SK-N-SH treated with all-trans-retinoic acid at 6 μM for 48 hours (cell line): ENCODE measurements around the gene CCT3.
A peak's percentile ranks its signal among the peaks of the same experiment; 100 is the strongest.

Experiments used
- ATAC-seq: fragments of 200-7000 bp; cut with Tn5 transposase; 3 replicates; pipeline ENCODE4 v1.9.1; 2020; ENCODE audit warnings: mild to moderate bottlenecking, moderate library complexity
- ARNTL ChIP-seq: fragments of 450-650 bp; formaldehyde crosslinking; IDR thresholded peaks from 2 replicates; pipeline ENCODE4 v1.5.0; 2020; ENCODE audit warnings: low read depth, mild to moderate bottlenecking, moderate library complexity, borderline replicate concordance
- BACH2 ChIP-seq: fragments of 250-450 bp; sonication (Bioruptor Pico); IDR thresholded peaks from 2 replicates; pipeline ENCODE4 v1.9.0; 2021; ENCODE audit warnings: mild to moderate bottlenecking, borderline replicate concordance
- CSDC2 ChIP-seq: fragments of 250-450 bp; sonication (Bioruptor Pico); IDR thresholded peaks from 2 replicates; pipeline ENCODE4 v1.5.0; 2020; ENCODE audit warnings: mild to moderate bottlenecking, moderate library complexity
- ESRRG ChIP-seq: fragments of 250-450 bp; sonication (Bioruptor Pico); IDR thresholded peaks from 2 replicates; pipeline ENCODE4 v1.6.1; 2021; ENCODE audit warnings: mild to moderate bottlenecking
- GLIS3 ChIP-seq: fragments of 250-450 bp; sonication (Bioruptor Pico); IDR thresholded peaks from 2 replicates; pipeline ENCODE4 v1.5.0; 2020; ENCODE audit warnings: mild to moderate bottlenecking, moderate library complexity
- ISL1 ChIP-seq: fragments of 250-450 bp; sonication (Bioruptor Pico); IDR thresholded peaks from 2 replicates; pipeline ENCODE4 v2.1.2; 2022; ENCODE audit warnings: mild to moderate bottlenecking, moderate library complexity
- OSR1 ChIP-seq: fragments of 250-450 bp; sonication (Bioruptor Pico); IDR thresholded peaks from 2 replicates; pipeline ENCODE4 v1.8.0; 2022; ENCODE audit warnings: moderate library complexity, mild to moderate bottlenecking, inconsistent platforms
- PPARA ChIP-seq: fragments of 250-450 bp; sonication (Bioruptor Pico); IDR thresholded peaks from 2 replicates; pipeline ENCODE4 v1.5.0; 2020; ENCODE audit warnings: mild to moderate bottlenecking, borderline replicate concordance
- RARB ChIP-seq: fragments of 250-450 bp; sonication (Bioruptor Pico); IDR thresholded peaks from 2 replicates; pipeline ENCODE4 v1.8.0; 2021; ENCODE audit warnings: mild to moderate bottlenecking, moderate library complexity
- SNAI2 ChIP-seq: fragments of 250-450 bp; sonication (Bioruptor Pico); IDR thresholded peaks from 2 replicates; pipeline ENCODE4 v1.5.0; 2020; ENCODE audit warnings: mild to moderate bottlenecking, moderate library complexity
- TCF4 ChIP-seq: fragments of 250-450 bp; sonication (Bioruptor Pico); IDR thresholded peaks from 2 replicates; pipeline ENCODE4 v1.8.0; 2021; ENCODE audit warnings: mild to moderate bottlenecking, moderate library complexity, borderline replicate concordance
- TOX ChIP-seq: fragments of 250-450 bp; sonication (Bioruptor Pico); IDR thresholded peaks from 2 replicates; pipeline ENCODE4 v1.8.0; 2021; ENCODE audit warnings: mild to moderate bottlenecking, moderate library complexity, borderline replicate concordance
- ZC3H10 ChIP-seq: fragments of 250-450 bp; sonication (Bioruptor Pico); IDR thresholded peaks from 2 replicates; pipeline ENCODE4 v1.5.1; 2021; ENCODE audit warnings: mild to moderate bottlenecking, moderate library complexity
- ZFP3 ChIP-seq: fragments of 250-450 bp; sonication (Bioruptor Pico); IDR thresholded peaks from 2 replicates; pipeline ENCODE4 v1.5.0; 2020; ENCODE audit warnings: mild to moderate bottlenecking, moderate library complexity
- ZNF565 ChIP-seq: fragments of 450-650 bp; formaldehyde crosslinking; conservative IDR thresholded peaks from 2 replicates; pipeline ENCODE4 v1.5.0; 2020; ENCODE audit warnings: low read depth, mild to moderate bottlenecking, moderate library complexity
- ZNF70 ChIP-seq: fragments of 450-650 bp; formaldehyde crosslinking; IDR thresholded peaks from 2 replicates; pipeline ENCODE4 v1.5.0; 2020; ENCODE audit warnings: mild to moderate bottlenecking, moderate library complexity
- ZNF8 ChIP-seq: fragments of 450-650 bp; formaldehyde crosslinking; IDR thresholded peaks from 2 replicates; pipeline ENCODE4 v1.5.0; 2020; ENCODE audit warnings: mild to moderate bottlenecking, moderate library complexity
- TF ChIP-seq, protein P1 (sequence below): fragments of 250-450 bp; sonication (Bioruptor Pico); IDR thresholded peaks from 2 replicates; pipeline ENCODE4 v1.5.1; 2021; ENCODE audit warnings: mild to moderate bottlenecking, moderate library complexity
- TF ChIP-seq, protein P2 (sequence below): fragments of 250-450 bp; sonication (Bioruptor Pico); IDR thresholded peaks from 2 replicates; pipeline ENCODE4 v1.8.0; 2020; ENCODE audit warnings: mild to moderate bottlenecking, moderate library complexity, borderline replicate concordance
- TF ChIP-seq, protein P3 (sequence below): fragments of 250-450 bp; sonication (Bioruptor Pico); IDR thresholded peaks from 2 replicates; pipeline ENCODE4 v1.8.0; 2021; ENCODE audit warnings: low read depth, mild to moderate bottlenecking, moderate library complexity, borderline replicate concordance
- TF ChIP-seq, protein P4 (sequence below): fragments of 250-450 bp; sonication (Bioruptor Pico); IDR thresholded peaks from 2 replicates; pipeline ENCODE4 v1.5.0; 2020; ENCODE audit warnings: mild to moderate bottlenecking, moderate library complexity

CCT3 gene

DNA sequence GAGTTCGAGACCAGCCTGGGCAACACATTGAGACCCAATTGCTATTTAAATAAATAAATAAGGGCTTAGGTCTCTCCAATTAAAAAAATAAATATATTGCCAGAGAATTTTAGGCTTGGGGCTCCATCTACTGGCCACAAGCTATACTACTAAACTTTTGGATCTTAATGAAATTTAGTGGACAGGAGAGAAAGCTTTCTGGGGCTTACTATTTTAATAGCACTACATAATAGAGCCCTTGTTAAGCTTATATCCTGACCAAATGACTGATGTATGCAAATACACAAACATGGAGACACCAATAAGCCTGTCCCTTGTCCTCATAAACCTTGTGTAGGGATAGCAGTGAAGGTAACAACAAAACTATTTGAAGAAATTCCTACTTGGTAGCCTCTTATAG is 18.4 kb downstream of the CCT3 start:
- peak; percentile 56 for ATAC-seq
- TF ChIP-seq ARNTL (CRISPR knock-in tag), result no peak
- TF ChIP-seq GLIS3 (CRISPR knock-in tag), result no peak
- TF ChIP-seq ZC3H10, result no peak
- no peak for TF ChIP-seq PPARA (CRISPR knock-in tag)
- no peak for TF ChIP-seq ISL1 (CRISPR knock-in tag)
- TF ChIP-seq, protein P1, sequence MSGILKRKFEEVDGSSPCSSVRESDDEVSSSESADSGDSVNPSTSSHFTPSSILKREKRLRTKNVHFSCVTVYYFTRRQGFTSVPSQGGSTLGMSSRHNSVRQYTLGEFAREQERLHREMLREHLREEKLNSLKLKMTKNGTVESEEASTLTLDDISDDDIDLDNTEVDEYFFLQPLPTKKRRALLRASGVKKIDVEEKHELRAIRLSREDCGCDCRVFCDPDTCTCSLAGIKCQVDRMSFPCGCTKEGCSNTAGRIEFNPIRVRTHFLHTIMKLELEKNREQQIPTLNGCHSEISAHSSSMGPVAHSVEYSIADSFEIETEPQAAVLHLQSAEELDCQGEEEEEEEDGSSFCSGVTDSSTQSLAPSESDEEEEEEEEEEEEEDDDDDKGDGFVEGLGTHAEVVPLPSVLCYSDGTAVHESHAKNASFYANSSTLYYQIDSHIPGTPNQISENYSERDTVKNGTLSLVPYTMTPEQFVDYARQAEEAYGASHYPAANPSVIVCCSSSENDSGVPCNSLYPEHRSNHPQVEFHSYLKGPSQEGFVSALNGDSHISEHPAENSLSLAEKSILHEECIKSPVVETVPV (CRISPR knock-in tag), result no peak
- TF ChIP-seq ZNF8, result no peak
- TF ChIP-seq ZFP3 (CRISPR knock-in tag), result no peak
- TF ChIP-seq ESRRG (CRISPR knock-in tag), result no peak
- TF ChIP-seq, protein P2, sequence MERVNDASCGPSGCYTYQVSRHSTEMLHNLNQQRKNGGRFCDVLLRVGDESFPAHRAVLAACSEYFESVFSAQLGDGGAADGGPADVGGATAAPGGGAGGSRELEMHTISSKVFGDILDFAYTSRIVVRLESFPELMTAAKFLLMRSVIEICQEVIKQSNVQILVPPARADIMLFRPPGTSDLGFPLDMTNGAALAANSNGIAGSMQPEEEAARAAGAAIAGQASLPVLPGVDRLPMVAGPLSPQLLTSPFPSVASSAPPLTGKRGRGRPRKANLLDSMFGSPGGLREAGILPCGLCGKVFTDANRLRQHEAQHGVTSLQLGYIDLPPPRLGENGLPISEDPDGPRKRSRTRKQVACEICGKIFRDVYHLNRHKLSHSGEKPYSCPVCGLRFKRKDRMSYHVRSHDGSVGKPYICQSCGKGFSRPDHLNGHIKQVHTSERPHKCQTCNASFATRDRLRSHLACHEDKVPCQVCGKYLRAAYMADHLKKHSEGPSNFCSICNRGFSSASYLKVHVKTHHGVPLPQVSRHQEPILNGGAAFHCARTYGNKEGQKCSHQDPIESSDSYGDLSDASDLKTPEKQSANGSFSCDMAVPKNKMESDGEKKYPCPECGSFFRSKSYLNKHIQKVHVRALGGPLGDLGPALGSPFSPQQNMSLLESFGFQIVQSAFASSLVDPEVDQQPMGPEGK (CRISPR knock-in tag), result no peak
- no peak for TF ChIP-seq SNAI2
- TF ChIP-seq ZNF70 (CRISPR knock-in tag), result no peak

DNA sequence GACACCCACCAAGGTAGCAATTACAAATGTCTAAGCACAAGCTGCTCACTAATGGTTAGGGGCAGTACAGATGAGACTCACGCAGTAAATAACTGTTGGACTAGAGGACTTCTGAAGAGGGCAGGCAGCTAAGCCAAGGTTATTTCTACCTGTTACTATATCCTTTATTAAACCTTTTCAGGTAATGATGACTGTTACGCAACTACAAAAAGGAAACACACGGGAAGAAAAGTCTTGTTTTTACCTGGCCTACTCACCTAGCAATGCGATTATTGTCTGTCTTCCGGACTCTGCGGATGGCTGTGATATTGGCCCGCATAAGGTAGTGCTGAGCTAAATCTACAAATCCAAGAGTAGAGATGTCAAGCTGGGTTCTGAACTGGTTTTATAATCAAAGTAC is 21.2 kb downstream of the CCT3 start:
- no peak for ATAC-seq
- TF ChIP-seq TOX (no peak), PPARA (CRISPR knock-in tag) (no peak), RARB (CRISPR knock-in tag) (no peak), ESRRG (CRISPR knock-in tag) (no peak), ZNF70 (CRISPR knock-in tag) (no peak), GLIS3 (CRISPR knock-in tag) (no peak), TCF4 (CRISPR knock-in tag) (no peak), ZNF565 (no peak), SNAI2 (no peak), BACH2 (CRISPR knock-in tag) (no peak), ARNTL (CRISPR knock-in tag) (no peak), CSDC2 (CRISPR knock-in tag) (no peak)
- TF ChIP-seq, protein P3, sequence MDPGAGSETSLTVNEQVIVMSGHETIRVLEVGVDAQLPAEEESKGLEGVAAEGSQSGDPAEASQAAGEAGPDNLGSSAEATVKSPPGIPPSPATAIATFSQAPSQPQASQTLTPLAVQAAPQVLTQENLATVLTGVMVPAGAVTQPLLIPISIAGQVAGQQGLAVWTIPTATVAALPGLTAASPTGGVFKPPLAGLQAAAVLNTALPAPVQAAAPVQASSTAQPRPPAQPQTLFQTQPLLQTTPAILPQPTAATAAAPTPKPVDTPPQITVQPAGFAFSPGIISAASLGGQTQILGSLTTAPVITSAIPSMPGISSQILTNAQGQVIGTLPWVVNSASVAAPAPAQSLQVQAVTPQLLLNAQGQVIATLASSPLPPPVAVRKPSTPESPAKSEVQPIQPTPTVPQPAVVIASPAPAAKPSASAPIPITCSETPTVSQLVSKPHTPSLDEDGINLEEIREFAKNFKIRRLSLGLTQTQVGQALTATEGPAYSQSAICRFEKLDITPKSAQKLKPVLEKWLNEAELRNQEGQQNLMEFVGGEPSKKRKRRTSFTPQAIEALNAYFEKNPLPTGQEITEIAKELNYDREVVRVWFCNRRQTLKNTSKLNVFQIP (CRISPR knock-in tag), result no peak
- TF ChIP-seq, protein P4, sequence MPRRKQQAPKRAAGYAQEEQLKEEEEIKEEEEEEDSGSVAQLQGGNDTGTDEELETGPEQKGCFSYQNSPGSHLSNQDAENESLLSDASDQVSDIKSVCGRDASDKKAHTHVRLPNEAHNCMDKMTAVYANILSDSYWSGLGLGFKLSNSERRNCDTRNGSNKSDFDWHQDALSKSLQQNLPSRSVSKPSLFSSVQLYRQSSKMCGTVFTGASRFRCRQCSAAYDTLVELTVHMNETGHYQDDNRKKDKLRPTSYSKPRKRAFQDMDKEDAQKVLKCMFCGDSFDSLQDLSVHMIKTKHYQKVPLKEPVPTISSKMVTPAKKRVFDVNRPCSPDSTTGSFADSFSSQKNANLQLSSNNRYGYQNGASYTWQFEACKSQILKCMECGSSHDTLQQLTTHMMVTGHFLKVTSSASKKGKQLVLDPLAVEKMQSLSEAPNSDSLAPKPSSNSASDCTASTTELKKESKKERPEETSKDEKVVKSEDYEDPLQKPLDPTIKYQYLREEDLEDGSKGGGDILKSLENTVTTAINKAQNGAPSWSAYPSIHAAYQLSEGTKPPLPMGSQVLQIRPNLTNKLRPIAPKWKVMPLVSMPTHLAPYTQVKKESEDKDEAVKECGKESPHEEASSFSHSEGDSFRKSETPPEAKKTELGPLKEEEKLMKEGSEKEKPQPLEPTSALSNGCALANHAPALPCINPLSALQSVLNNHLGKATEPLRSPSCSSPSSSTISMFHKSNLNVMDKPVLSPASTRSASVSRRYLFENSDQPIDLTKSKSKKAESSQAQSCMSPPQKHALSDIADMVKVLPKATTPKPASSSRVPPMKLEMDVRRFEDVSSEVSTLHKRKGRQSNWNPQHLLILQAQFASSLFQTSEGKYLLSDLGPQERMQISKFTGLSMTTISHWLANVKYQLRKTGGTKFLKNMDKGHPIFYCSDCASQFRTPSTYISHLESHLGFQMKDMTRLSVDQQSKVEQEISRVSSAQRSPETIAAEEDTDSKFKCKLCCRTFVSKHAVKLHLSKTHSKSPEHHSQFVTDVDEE (CRISPR knock-in tag), result no peak
- TF ChIP-seq, all 23 proteins: peak for 0

DNA sequence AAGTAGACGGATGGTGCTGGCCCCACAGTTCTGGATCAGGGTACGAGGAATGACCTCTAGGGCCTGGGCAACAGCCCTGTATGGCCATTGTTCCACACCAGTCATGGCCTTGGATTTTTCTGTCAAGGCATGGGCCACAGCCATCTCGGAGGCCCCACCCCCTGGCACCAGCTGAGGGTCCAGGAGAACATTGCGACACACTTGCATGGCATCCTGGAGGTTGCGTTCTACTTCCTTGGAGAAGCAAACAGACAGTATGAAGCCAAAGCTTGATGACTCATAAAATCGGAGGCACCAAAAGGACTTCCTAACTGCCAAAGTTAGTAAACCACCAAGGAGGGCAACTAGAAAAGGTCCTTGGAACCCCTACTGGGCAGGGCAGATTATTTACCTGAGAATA is 27.1 kb downstream of the CCT3 start:
- TF ChIP-seq ZC3H10, result no peak
- no peak for TF ChIP-seq GLIS3 (CRISPR knock-in tag)
- TF ChIP-seq TCF4 (CRISPR knock-in tag), result no peak
- no peak for TF ChIP-seq CSDC2 (CRISPR knock-in tag)
- TF ChIP-seq SNAI2, result no peak
- ATAC-seq, result no peak

DNA sequence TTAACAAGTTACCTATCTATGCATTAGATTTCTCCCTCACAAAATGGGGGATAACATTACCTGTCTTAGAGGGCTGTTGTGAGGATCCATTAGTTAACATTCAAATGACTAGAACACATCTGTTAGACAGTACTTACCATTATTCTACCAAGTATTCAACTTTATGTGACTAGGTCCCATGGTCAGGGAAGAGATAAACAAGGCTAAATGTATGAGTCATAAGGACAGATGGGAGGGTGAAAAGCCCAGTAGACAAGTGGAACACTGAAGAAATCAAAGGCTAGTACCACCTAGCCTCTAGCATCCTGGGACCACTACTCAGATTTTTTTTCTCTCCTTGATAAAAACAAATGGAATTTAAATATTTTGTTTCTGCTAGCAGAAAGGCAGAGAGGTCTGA is 30.0 kb downstream of the CCT3 start:
- TF ChIP-seq, protein P4 (CRISPR knock-in tag), result no peak
- TF ChIP-seq OSR1 (CRISPR knock-in tag) (no peak), ZNF8 (no peak), ZNF70 (CRISPR knock-in tag) (no peak), ZFP3 (CRISPR knock-in tag) (no peak)
- TF ChIP-seq, protein P1 (CRISPR knock-in tag), result no peak
- peak; percentile 28; the same call in 2 of the 3 replicates for ATAC-seq
